ENCODE data around the gene ARHGAP5.

GRCh38 chr14:32083315-32083624, 6.2 kb downstream of the ARHGAP5 start:
- TF ChIP-seq EZH2phosphoT487 (IDR thresholded peaks at IDR 0.05; ENCODE audit: borderline replicate concordance, low read depth, low read length), result no peak
- TF ChIP-seq, protein P1, sequence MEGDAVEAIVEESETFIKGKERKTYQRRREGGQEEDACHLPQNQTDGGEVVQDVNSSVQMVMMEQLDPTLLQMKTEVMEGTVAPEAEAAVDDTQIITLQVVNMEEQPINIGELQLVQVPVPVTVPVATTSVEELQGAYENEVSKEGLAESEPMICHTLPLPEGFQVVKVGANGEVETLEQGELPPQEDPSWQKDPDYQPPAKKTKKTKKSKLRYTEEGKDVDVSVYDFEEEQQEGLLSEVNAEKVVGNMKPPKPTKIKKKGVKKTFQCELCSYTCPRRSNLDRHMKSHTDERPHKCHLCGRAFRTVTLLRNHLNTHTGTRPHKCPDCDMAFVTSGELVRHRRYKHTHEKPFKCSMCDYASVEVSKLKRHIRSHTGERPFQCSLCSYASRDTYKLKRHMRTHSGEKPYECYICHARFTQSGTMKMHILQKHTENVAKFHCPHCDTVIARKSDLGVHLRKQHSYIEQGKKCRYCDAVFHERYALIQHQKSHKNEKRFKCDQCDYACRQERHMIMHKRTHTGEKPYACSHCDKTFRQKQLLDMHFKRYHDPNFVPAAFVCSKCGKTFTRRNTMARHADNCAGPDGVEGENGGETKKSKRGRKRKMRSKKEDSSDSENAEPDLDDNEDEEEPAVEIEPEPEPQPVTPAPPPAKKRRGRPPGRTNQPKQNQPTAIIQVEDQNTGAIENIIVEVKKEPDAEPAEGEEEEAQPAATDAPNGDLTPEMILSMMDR (conservative IDR thresholded peaks at IDR 0.05; ENCODE audit: low read length), result no peak

All from OCI-LY7 (cell line).